Esophagus muscularis mucosa (tissue), 4 donors: Measurements from ENCODE around the gene ADAMTS13. TPM values are rescaled to one million over a fixed set of nuclear protein-coding genes. Genes with fewer than 3 reads are reported as not detected.
"Not testable (repeated sequence)": the region's sequence is repeated elsewhere in the genome, so short reads cannot be mapped to it uniquely, and the experiment has no call there.

ENCODE experiments used
- DNase-seq: peaks from one replicate; pipeline ENCODE4 v3.0.0-alpha.2; 2017; ENCODE audit errors: extremely low spot score
- H3K27ac ChIP-seq, 4 donors: fragments of 200-600 bp; sonication (generic); replicated peaks in 1 of 4; 1 replicate in 3 of 4; 2 replicates in 1 of 4; pipeline ENCODE4 v1.5.1; 2016 to 2019; ENCODE audit warnings: mild to moderate bottlenecking in 1 of 4
- H3K27me3 ChIP-seq, 4 donors: fragments of 200-600 bp; sonication (generic); one replicate each; pipeline versions ENCODE4 v1.5.1 to v1.6.0; 2016 to 2019
- H3K36me3 ChIP-seq, 4 donors: fragments of 200-600 bp; sonication (generic); one replicate each; pipeline ENCODE4 v1.5.1; 2016 to 2019
- H3K4me1 ChIP-seq, 4 donors: fragments of 200-600 bp; sonication (generic); one replicate each; pipeline ENCODE4 v1.5.1; 2016 to 2019
- H3K4me3 ChIP-seq, 4 donors: fragments of 200-600 bp; sonication (generic); 1 replicate in 2 of 4; 2 replicates in 2 of 4; pipeline ENCODE4 v1.5.1; 2016 to 2019; ENCODE audit warnings: mild to moderate bottlenecking in 4 of 4, moderate library complexity in 1 of 4
- H3K9me3 ChIP-seq, 4 donors: fragments of 200-600 bp; sonication (generic); 1 replicate in 3 of 4; 2 replicates in 1 of 4; pipeline ENCODE4 v1.5.1; 2016 to 2019
- EP300 ChIP-seq: sonication (generic); formaldehyde crosslinking; IDR thresholded peaks from one replicate; pipeline ENCODE4 v1.6.1; 2017; ENCODE audit warnings: antibody characterized with exemption
- POLR2A ChIP-seq: fragments of 450-650 bp; IDR thresholded peaks from one replicate; pipeline ENCODE4 v1.6.1; 2017; ENCODE audit warnings: antibody characterized with exemption, moderate library complexity, mild to moderate bottlenecking, low read depth
- POLR2AphosphoS5 ChIP-seq, 2 donors: sonication (generic); formaldehyde crosslinking; IDR thresholded peaks; one replicate each; pipeline ENCODE4 v1.6.1; 2017; ENCODE audit warnings: antibody characterized with exemption in 2 of 2
- WGBS: methylation state at CpG from one replicate; pipeline ENCODE4 v1.1.5; 2018; 5-methylcytosine and 5-hydroxymethylcytosine counted together
- intact Hi-C: fragments of 100-400 bp; cut with DNase I; formaldehyde crosslinking; loops from one replicate; pipeline ENCODE4 v1.15.1; 2023
- total RNA-seq, 4 donors: library from RNA; depleted of rRNA; stranded (reverse); fragments of >200 nt; gene quantifications; one replicate each; pipeline versions ENCODE4 v1.1.0 to v1.2.1, GENCODE V29; 2016
- TF ChIP-seq, protein P1 (sequence below), 3 experiments: fragments of 200-600 bp in 2 of 3; fragments of 450-650 bp in 1 of 3; sonication (generic) in 2 of 3; IDR thresholded peaks; one replicate each; pipeline ENCODE4 v1.5.1; 2017 to 2019; ENCODE audit warnings: antibody characterized with exemption in 3 of 3, mild to moderate bottlenecking in 2 of 3, moderate library complexity in 1 of 3

ADAMTS13 gene
- total RNA-seq, 4 donors from 2014 or later = 1.3 to 1.7 (median 1.4) TPM

DNA sequence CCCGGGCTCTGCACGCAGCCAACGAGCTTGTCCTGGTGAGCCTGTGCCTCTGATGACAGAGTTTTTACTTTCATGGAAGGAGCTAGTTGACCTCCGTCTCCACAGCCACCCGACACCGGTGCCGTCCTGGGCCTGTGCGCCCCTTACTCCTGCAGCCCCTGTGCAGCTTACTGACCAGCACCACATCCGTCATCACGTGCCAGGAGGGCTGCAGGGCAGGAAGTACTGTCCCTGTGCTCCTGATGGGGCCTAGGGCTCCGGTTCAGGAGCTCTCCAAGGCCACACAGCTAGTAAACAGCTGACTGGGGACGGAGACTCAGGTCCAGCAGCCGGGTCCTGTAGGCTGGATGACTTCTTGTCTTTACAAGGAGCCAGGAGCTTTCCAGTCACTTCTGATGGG is 35.8 kb upstream of the ADAMTS13 start:
- H3K9me3 ChIP-seq = no peaks in the 10 kb centered on the region
- 81% methylated on average over 8 of the region's 13 CpGs for WGBS
- H3K36me3 ChIP-seq = no peaks in the 10 kb centered on the region
- H3K27me3 ChIP-seq = peaks cover 0 to 22% (median 0%) of the 10 kb centered on the region in 4 donors
- intact Hi-C loops = no loop called here
- TF ChIP-seq POLR2AphosphoS5 (IDR thresholded peaks at IDR 0.05) (no peak), EP300 (no peak), POLR2A (no peak)
- TF ChIP-seq, protein P1, sequence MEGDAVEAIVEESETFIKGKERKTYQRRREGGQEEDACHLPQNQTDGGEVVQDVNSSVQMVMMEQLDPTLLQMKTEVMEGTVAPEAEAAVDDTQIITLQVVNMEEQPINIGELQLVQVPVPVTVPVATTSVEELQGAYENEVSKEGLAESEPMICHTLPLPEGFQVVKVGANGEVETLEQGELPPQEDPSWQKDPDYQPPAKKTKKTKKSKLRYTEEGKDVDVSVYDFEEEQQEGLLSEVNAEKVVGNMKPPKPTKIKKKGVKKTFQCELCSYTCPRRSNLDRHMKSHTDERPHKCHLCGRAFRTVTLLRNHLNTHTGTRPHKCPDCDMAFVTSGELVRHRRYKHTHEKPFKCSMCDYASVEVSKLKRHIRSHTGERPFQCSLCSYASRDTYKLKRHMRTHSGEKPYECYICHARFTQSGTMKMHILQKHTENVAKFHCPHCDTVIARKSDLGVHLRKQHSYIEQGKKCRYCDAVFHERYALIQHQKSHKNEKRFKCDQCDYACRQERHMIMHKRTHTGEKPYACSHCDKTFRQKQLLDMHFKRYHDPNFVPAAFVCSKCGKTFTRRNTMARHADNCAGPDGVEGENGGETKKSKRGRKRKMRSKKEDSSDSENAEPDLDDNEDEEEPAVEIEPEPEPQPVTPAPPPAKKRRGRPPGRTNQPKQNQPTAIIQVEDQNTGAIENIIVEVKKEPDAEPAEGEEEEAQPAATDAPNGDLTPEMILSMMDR (IDR thresholded peaks at IDR 0.05) = no peak
- no peak overlapping the region for H3K4me3 ChIP-seq
- no peak for DNase-seq
- no peaks in the 10 kb centered on the region for H3K4me1 ChIP-seq
- no peak overlapping the region for H3K27ac ChIP-seq

DNA sequence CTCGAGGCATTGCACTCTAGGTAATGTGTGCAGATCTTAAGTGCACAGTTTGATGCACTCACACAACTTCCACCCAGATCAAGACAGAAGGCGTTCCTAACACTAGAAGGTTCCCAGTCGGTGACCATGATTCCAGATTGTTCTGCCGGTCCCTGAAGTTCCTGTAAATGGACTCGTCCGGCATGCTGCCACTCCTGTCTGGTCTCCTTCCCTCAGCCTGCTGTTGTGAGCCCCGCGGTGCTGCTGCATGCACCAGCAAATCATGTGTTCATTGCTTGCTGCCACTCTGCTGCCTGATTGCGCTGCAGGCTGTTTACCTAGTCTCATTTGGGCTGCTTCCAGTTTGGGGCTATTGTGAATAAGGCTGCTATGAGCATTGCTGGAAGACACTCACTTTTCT is 34.5 kb upstream of the ADAMTS13 start:
- DNase-seq = no peak
- H3K36me3 ChIP-seq = no peaks in the 10 kb centered on the region
- no peaks in the 10 kb centered on the region for H3K9me3 ChIP-seq
- H3K4me1 ChIP-seq = no peaks in the 10 kb centered on the region
- H3K27me3 ChIP-seq = peaks cover 0 to 30% (median 0%) of the 10 kb centered on the region in 4 donors
- no peak overlapping the region for H3K4me3 ChIP-seq
- H3K27ac ChIP-seq = no peak overlapping the region
- WGBS = 81% methylated on average over 9 of the region's 9 CpGs
- TF ChIP-seq POLR2AphosphoS5 (IDR thresholded peaks at IDR 0.05) = no peak
- TF ChIP-seq, protein P1 (IDR thresholded peaks at IDR 0.05) = no peak
- no peak for TF ChIP-seq EP300
- no peak for TF ChIP-seq POLR2A
- intact Hi-C loops = no loop called here

DNA sequence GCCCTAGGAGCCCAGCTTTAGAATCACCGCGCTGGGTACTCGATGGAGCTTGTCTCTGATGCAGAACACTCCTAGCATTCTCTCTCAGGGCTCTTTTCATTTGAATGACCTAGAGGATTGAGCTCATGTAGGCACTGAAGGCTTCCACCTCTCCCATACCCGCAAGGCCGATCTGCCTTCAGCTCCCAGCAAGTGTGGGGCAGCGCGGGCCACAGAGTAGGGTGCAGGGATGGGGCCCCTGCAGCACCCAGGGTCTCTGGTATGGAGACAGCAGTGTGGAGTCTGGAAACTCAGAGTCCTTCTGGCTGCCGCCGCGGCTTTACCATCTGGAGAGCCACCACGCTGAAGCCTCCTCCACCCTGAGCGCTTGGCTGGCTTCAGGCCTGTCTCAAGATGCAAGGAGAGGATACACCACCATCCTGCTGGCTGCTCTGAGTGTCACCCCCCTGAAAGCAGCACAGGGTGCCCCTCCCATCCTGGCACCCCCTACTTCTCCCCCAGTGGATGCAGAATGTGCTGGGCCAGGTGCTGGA is 33.1 kb upstream of the ADAMTS13 start:
- Histone ChIP-seq H3K36me3 (no peaks in the 10 kb centered on the region), H3K27me3 (peaks cover 0 to 44% (median 2%) of the 10 kb centered on the region in 4 donors), H3K4me3 (no peak overlapping the region), H3K27ac (no peak overlapping the region), H3K4me1 (no peaks in the 10 kb centered on the region), H3K9me3 (no peaks in the 10 kb centered on the region)
- 70% methylated on average over 2 of the region's 12 CpGs for WGBS
- no peak for TF ChIP-seq POLR2AphosphoS5 (IDR thresholded peaks at IDR 0.05)
- no peak for TF ChIP-seq EP300
- TF ChIP-seq, protein P1 (IDR thresholded peaks at IDR 0.05) = no peak
- no peak for TF ChIP-seq POLR2A
- intact Hi-C loops = no loop called here
- no peak for DNase-seq

DNA sequence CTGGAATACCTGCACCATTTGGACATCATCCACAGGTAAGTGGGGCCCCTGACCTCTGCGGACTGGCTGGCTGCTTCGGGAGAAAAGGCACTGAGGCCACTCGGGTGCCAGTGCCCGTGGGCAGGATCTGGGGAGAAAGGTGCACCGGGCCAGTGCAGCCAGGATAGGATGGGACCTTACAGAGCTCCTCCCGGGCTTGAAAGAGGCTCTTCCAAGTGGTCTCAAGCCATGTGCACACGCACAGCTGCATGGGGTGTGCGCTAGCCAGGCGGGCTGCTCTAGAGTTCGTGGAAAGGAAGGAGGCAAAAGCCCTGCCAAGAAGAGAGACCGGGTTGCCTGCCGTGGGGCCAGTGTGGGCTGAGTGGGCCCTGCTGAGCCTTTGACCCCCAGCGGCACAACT is 32.6 kb upstream of the ADAMTS13 start:
- intact Hi-C loops = no loop called here
- Histone ChIP-seq H3K4me1 (no peaks in the 10 kb centered on the region), H3K36me3 (no peaks in the 10 kb centered on the region), H3K27me3 (peaks cover 0 to 49% (median 6%) of the 10 kb centered on the region in 4 donors), H3K27ac (no peak overlapping the region), H3K9me3 (no peaks in the 10 kb centered on the region), H3K4me3 (no peak overlapping the region)
- DNase-seq = no peak
- 95% methylated on average over 4 of the region's 13 CpGs for WGBS
- TF ChIP-seq, protein P1 (IDR thresholded peaks at IDR 0.05) = no peak
- TF ChIP-seq EP300 = no peak
- no peak for TF ChIP-seq POLR2A
- no peak for TF ChIP-seq POLR2AphosphoS5 (IDR thresholded peaks at IDR 0.05)

DNA sequence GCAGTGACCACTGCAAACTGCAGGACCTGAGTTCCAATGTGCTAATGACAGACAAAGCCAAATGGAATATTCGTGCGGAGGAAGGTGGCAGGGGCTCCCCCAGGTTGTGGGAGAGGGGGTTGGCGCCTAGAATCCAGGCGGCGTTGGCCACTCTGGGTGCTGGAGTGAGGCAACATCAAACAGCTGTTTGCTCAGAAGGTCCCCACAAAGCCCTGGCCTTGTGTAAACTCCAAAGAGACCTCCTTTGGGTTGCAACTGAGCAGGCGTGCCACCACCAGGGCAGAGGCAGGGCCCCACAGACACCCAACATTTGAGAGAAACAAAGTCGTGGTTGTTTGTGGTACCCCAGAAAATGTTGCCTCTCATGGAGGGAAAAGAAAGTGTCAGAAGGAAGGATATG is 31.5 kb upstream of the ADAMTS13 start:
- Histone ChIP-seq H3K4me3 (no peak overlapping the region), H3K4me1 (no peaks in the 10 kb centered on the region), H3K27ac (no peak overlapping the region), H3K27me3 (peaks cover 0 to 59% (median 9%) of the 10 kb centered on the region in 4 donors), H3K36me3 (no peaks in the 10 kb centered on the region), H3K9me3 (no peaks in the 10 kb centered on the region)
- intact Hi-C loops = no loop called here
- DNase-seq = no peak
- WGBS = 82% methylated on average over 7 of the region's 7 CpGs
- TF ChIP-seq, protein P1 (IDR thresholded peaks at IDR 0.05) = no peak
- no peak for TF ChIP-seq EP300
- no peak for TF ChIP-seq POLR2A
- no peak for TF ChIP-seq POLR2AphosphoS5 (IDR thresholded peaks at IDR 0.05)

DNA sequence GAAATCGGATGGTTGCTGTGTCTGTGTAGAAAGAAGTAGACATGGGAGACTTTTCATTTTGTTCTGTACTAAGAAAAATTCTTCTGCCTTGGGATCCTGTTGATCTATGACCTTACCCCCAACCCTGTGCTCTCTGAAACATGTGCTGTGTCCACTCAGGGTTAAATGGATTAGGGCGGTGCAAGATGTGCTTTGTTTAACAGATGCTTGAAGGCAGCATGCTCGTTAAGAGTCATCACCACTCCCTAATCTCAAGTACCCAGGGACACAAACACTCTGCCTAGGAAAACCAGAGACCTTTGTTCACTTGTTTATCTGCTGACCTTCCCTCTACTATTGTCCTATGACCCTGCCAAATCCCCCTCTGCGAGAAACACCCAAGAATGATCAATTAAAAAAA is 30.7 kb upstream of the ADAMTS13 start:
- intact Hi-C loops = not testable (repeated sequence)

DNA sequence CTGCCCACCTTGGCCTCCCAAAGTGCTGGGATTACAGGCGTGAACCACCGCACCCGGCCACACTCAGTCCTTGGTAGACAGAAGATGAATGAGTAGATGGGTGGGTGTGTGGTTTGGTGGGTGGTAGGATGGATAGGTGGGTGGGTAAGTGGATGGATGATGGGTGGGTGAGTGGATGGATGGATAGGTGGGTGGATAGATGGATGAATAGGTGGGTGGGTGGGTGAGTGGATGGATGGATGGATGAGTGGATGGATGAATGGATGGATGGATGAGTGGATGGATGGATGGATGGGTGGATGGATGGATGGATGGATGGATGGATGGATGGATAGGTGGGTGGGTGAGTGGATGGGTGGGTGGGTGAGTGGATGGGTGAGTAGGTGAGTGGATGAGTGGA is 29.9 kb upstream of the ADAMTS13 start:
- H3K36me3 ChIP-seq, H3K4me3 ChIP-seq, H3K4me1 ChIP-seq, DNase-seq, H3K9me3 ChIP-seq, intact Hi-C loops, H3K27ac ChIP-seq: not testable (repeated sequence)
- 98% methylated on average over 3 of the region's 3 CpGs for WGBS
- H3K27me3 ChIP-seq = peaks cover 0 to 74% (median 9%) of the 10 kb centered on the region in 4 donors

More for the DNA sequence above, 30.7 kb upstream of the ADAMTS13 start:
- not testable (repeated sequence) for H3K9me3 ChIP-seq, H3K36me3 ChIP-seq, H3K4me1 ChIP-seq, H3K27ac ChIP-seq, H3K4me3 ChIP-seq, DNase-seq
- WGBS = 88% methylated on average over 1 of the region's 4 CpGs
- peaks cover 0 to 66% (median 9%) of the 10 kb centered on the region in 4 donors for H3K27me3 ChIP-seq
